NCI-H345 treated with DMSO at 0.1 percent for 48 hours (cell line): ENCODE measurements around the gene TTC13.
"Not testable (repeated sequence)": the region's sequence is repeated elsewhere in the genome, so short reads cannot be mapped to it uniquely, and the experiment has no call there.

Experiments
- DNase-seq: peaks from one replicate; lab custom pipeline; 2025; ENCODE audit not compliant: unreplicated experiment; lab: John Stamatoyannopoulos, UW

TTC13 gene

GRCh38 chr1:230978491-230979388 is at the start of gene TTC13, which contains the start of gene ARV1:
TSS of gene TTC13 (minus strand) at chr1:230978861. CDS start at chr1:230978830, 31 bp downstream.
TSS of gene ARV1 (plus strand) at chr1:230979094. CDS start at chr1:230979106, 12 bp downstream.
- DNase-seq: peak; percentile 96

GRCh38 chr1:231027971-231028370 is 49.3 kb upstream of the TTC13 start:
- DNase-seq: no peak

- DNase-seq: no peak
Measured at GRCh38 chr1:231027136-231027925, 48.7 kb upstream of the TTC13 start.

GRCh38 chr1:231026576-231026975 is 47.9 kb upstream of the TTC13 start:
- DNase-seq: no peak

- DNase-seq: no peak
Measured at GRCh38 chr1:231023150-231023549, 44.5 kb upstream of the TTC13 start.

GRCh38 chr1:231022543-231022942 is 43.9 kb upstream of the TTC13 start:
- DNase-seq: not testable (repeated sequence)

GRCh38 chr1:231021540-231022031 is 42.9 kb upstream of the TTC13 start:
- no peak for DNase-seq

- no peak for DNase-seq
Measured at GRCh38 chr1:231020816-231021215, 42.2 kb upstream of the TTC13 start.

GRCh38 chr1:231020139-231020601 is 41.5 kb upstream of the TTC13 start:
- no peak for DNase-seq

- DNase-seq: no peak
Measured at GRCh38 chr1:231019711-231020110, 41.0 kb upstream of the TTC13 start.

- DNase-seq: no peak
Measured at GRCh38 chr1:231016966-231017365, 38.3 kb upstream of the TTC13 start.

GRCh38 chr1:231016234-231016633 is 37.6 kb upstream of the TTC13 start:
- DNase-seq: no peak

- no peak for DNase-seq
Measured at GRCh38 chr1:231013391-231014015, 34.8 kb upstream of the TTC13 start.

- DNase-seq: no peak
Measured at GRCh38 chr1:231011963-231012362, 33.3 kb upstream of the TTC13 start.

GRCh38 chr1:231011360-231011759 is 32.7 kb upstream of the TTC13 start:
- no peak for DNase-seq

GRCh38 chr1:231007535-231007934 is 28.9 kb upstream of the TTC13 start:
- DNase-seq: not testable (repeated sequence)

GRCh38 chr1:231001892-231002291 is 23.2 kb upstream of the TTC13 start:
- DNase-seq: no peak

GRCh38 chr1:231000639-231001038 is 22.0 kb upstream of the TTC13 start:
- no peak for DNase-seq

- DNase-seq: no peak
Measured at GRCh38 chr1:231000201-231000600, 21.5 kb upstream of the TTC13 start.

- DNase-seq: no peak
Measured at GRCh38 chr1:230994860-230995259, 16.2 kb upstream of the TTC13 start.
